Neural cell (in vitro differentiated cells): Measurements from ENCODE around the gene ZDBF2. TPM values are rescaled to one million over a fixed set of nuclear protein-coding genes. Genes with fewer than 3 reads are reported as not detected.
"Not testable (repeated sequence)": the region's sequence is repeated elsewhere in the genome, so short reads cannot be mapped to it uniquely, and the experiment has no call there.

Experiments
- H2AFZ ChIP-seq: fragments of 200-600, 300-800 bp; sonication (generic), shearing (Covaris generic); 2 replicates; pipeline ENCODE4 v1.6.0; 2014; ENCODE audit warnings: low read depth, mild to moderate bottlenecking, antibody characterized with exemption, low read length, moderate library complexity
- H3F3A ChIP-seq: fragments of 200-600 bp; shearing (Covaris generic); 2 replicates; pipeline ENCODE4 v1.6.1; 2016; ENCODE audit warnings: mild to moderate bottlenecking, moderate library complexity, mixed read lengths, antibody characterized with exemption, low read length; ENCODE audit not compliant: insufficient read depth, poor library complexity, severe bottlenecking
- H3K27ac ChIP-seq: fragments of 200-600, 300-800 bp; sonication (generic), shearing (Covaris generic); 2 replicates; pipeline ENCODE4 v1.5.1; 2014; ENCODE audit warnings: mild to moderate bottlenecking, low read length, moderate library complexity
- H3K27me3 ChIP-seq: fragments of 300-800, 200-600 bp; sonication (generic), shearing (Covaris generic); 2 replicates; pipeline ENCODE4 v1.6.0; 2014; ENCODE audit warnings: mild to moderate bottlenecking, low read depth, low read length, moderate library complexity; ENCODE audit not compliant: insufficient read depth
- H3K36me3 ChIP-seq: fragments of 300-800, 200-600 bp; sonication (generic), shearing (Covaris generic); 2 replicates; pipeline ENCODE4 v1.5.1; 2014; ENCODE audit warnings: mild to moderate bottlenecking, antibody characterized with exemption, low read length, moderate library complexity; ENCODE audit not compliant: insufficient read depth
- H3K4me2 ChIP-seq: fragments of 300-800, 200-600 bp; sonication (generic), shearing (Covaris generic); 2 replicates; pipeline ENCODE4 v1.6.0; 2014; ENCODE audit warnings: mild to moderate bottlenecking, low read length
- H3K4me3 ChIP-seq: fragments of 300-800, 200-600 bp; sonication (generic), shearing (Covaris generic); 2 replicates; pipeline ENCODE4 v1.5.1; 2014; ENCODE audit warnings: mild to moderate bottlenecking, low read length, moderate library complexity
- H3K79me2 ChIP-seq: fragments of 200-600 bp; shearing (Covaris generic); replicated peaks from 2 replicates; pipeline ENCODE4 v1.6.0; 2014; ENCODE audit warnings: mild to moderate bottlenecking, low read length, moderate library complexity; ENCODE audit not compliant: insufficient read depth
- H3K9ac ChIP-seq: fragments of 300-800, 200-600 bp; sonication (generic), shearing (Covaris generic); 2 replicates; pipeline ENCODE4 v1.6.1; 2016; ENCODE audit warnings: mild to moderate bottlenecking, low read length, mixed read lengths
- H3K9me2 ChIP-seq: fragments of 200-600 bp; shearing (Covaris generic); 2 replicates; pipeline ENCODE4 v1.6.1; 2016; ENCODE audit warnings: mild to moderate bottlenecking, low read length, mixed read lengths; ENCODE audit not compliant: insufficient read depth
- H3K9me3 ChIP-seq: fragments of 200-600, 300-800 bp; sonication (generic), shearing (Covaris generic); 2 replicates; pipeline ENCODE4 v1.6.1; 2016; ENCODE audit warnings: mild to moderate bottlenecking, mixed run types, low read length, moderate library complexity, mixed read lengths
- H4K20me1 ChIP-seq: fragments of 200-600 bp; shearing (Covaris generic); 2 replicates; pipeline ENCODE4 v1.6.1; 2016; ENCODE audit warnings: mild to moderate bottlenecking, mixed run types; ENCODE audit not compliant: insufficient read depth
- CTCF ChIP-seq: fragments of 450-650 bp; IDR thresholded peaks from 2 replicates; pipeline ENCODE4 v1.5.1; 2014; ENCODE audit warnings: antibody characterized with exemption, mild to moderate bottlenecking, moderate library complexity; ENCODE audit not compliant: poor library complexity, severe bottlenecking
- EP300 ChIP-seq: fragments of 450-650 bp; conservative IDR thresholded peaks from 2 replicates; pipeline ENCODE4 v1.6.1; 2014; ENCODE audit warnings: antibody characterized with exemption, mild to moderate bottlenecking, moderate library complexity; ENCODE audit not compliant: poor library complexity, severe bottlenecking
- EZH2 ChIP-seq: fragments of 200-600, 300-800 bp; shearing (Covaris generic), sonication (generic); IDR thresholded peaks from 2 replicates; pipeline ENCODE4 v1.6.1; 2014; ENCODE audit warnings: antibody characterized with exemption, low read length, borderline replicate concordance, mild to moderate bottlenecking; ENCODE audit not compliant: insufficient read depth, poor library complexity, severe bottlenecking
- MXI1 ChIP-seq: fragments of 450-650 bp; conservative IDR thresholded peaks from 2 replicates; pipeline ENCODE4 v1.6.1; 2014; ENCODE audit warnings: antibody characterized with exemption, mild to moderate bottlenecking; ENCODE audit not compliant: poor library complexity, severe bottlenecking
- POLR2AphosphoS5 ChIP-seq: IDR thresholded peaks from 2 replicates; pipeline ENCODE4 v1.6.1; 2012
- RAD21 ChIP-seq: fragments of 450-650 bp; conservative IDR thresholded peaks from 2 replicates; pipeline ENCODE4 v1.6.1; 2014; ENCODE audit warnings: antibody characterized with exemption, mild to moderate bottlenecking, moderate library complexity
- REST ChIP-seq: IDR thresholded peaks from 2 replicates; pipeline ENCODE4 v1.6.1; 2012; ENCODE audit warnings: borderline replicate concordance
- SMC3 ChIP-seq: fragments of 450-650 bp; conservative IDR thresholded peaks from 2 replicates; pipeline ENCODE4 v1.6.1; 2014; ENCODE audit warnings: antibody characterized with exemption, mild to moderate bottlenecking, moderate library complexity; ENCODE audit not compliant: poor library complexity
- TAF1 ChIP-seq: IDR thresholded peaks from 2 replicates; pipeline ENCODE4 v1.6.1; 2012; ENCODE audit warnings: low read depth
- polyA plus RNA-seq: library from polyadenylated mRNA; depleted of rRNA; stranded (reverse); fragments of >200 nt; gene quantifications from 2 replicates; pipeline ENCODE4 v1.2.3, GENCODE V29; 2014

ZDBF2 gene
- polyA plus RNA-seq, 1 donor from 2014 or later, result 23.4 TPM

- Histone ChIP-seq H3K27me3 (no peaks in the 10 kb centered on the region), H3K9ac (no peak overlapping the region), H4K20me1 (no peaks in the 10 kb centered on the region), H3K4me3 (no peak overlapping the region), H3K9me3 (peaks cover 4% of the 10 kb centered on the region), H2AFZ (no peak overlapping the region), H3K9me2 (no peaks in the 10 kb centered on the region), H3K4me2 (no peak overlapping the region), H3K79me2 (peaks cover 4% of the 10 kb centered on the region), H3F3A (no peaks in the 10 kb centered on the region), H3K27ac (no peak overlapping the region), H3K36me3 (no peaks in the 10 kb centered on the region)
- TF ChIP-seq REST (no peak), RAD21 (no peak), MXI1 (no peak), EP300 (no peak), EZH2 (no peak), TAF1 (no peak)
These were observed 14.9 kb downstream of the ZDBF2 start for GRCh38 chr2:206289391-206289790.

- Histone ChIP-seq H2AFZ (no peak overlapping the region), H3K9ac (no peak overlapping the region), H3K27me3 (no peaks in the 10 kb centered on the region), H3K27ac (no peak overlapping the region), H3K36me3 (no peaks in the 10 kb centered on the region), H3K4me3 (no peak overlapping the region), H3K79me2 (no peaks in the 10 kb centered on the region), H3K9me2 (no peaks in the 10 kb centered on the region), H4K20me1 (no peaks in the 10 kb centered on the region), H3F3A (no peaks in the 10 kb centered on the region), H3K4me2 (no peak overlapping the region), H3K9me3 (no peaks in the 10 kb centered on the region)
- TF ChIP-seq MXI1 (no peak), SMC3 (no peak), EZH2 (no peak), POLR2AphosphoS5 (no peak), RAD21 (no peak), EP300 (no peak), TAF1 (no peak), CTCF (no peak), REST (no peak)
These were observed 21.7 kb downstream of the ZDBF2 start for GRCh38 chr2:206296128-206296527.

GRCh38 chr2:206299608-206300007 lies 25.1 kb downstream of the ZDBF2 start:
- H3K27me3 ChIP-seq, H3K79me2 ChIP-seq, H2AFZ ChIP-seq, H3K4me3 ChIP-seq, H3K36me3 ChIP-seq, H4K20me1 ChIP-seq, H3F3A ChIP-seq, H3K9me3 ChIP-seq, H3K4me2 ChIP-seq, H3K9ac ChIP-seq, H3K9me2 ChIP-seq, H3K27ac ChIP-seq: not testable (repeated sequence)
